IMR-90 (cell line): Measurements from ENCODE around the gene OR51D1. TPM values are rescaled to one million over a fixed set of nuclear protein-coding genes. Genes with fewer than 3 reads are reported as not detected.

Experiments
- ATAC-seq: fragments of 200-7000 bp; cut with Tn5 transposase; 2 replicates; pipeline ENCODE4 v1.9.1; 2020; ENCODE audit warnings: low read depth, mild to moderate bottlenecking, moderate library complexity
- Bru-seq: library from RNA; stranded (reverse); fragments of 400-500 nt; gene quantifications from one replicate; lab custom pipeline; 2021; lab: Mats Ljungman, UMichigan
- BruChase-seq, 2 experiments: library from RNA; stranded (reverse); fragments of 400-500 nt; gene quantifications; one replicate each; lab custom pipeline; 2021; lab: Mats Ljungman, UMichigan
- BruUV-seq: library from RNA; stranded (reverse); fragments of 400-500 nt; replicated peaks from 2 replicates; lab custom pipeline; 2021; lab: Mats Ljungman, UMichigan
- CTCF ChIA-PET: fragments of 300-600 bp; formaldehyde crosslinking; extraction: SDS; loops from one replicate; lab custom pipeline; 2021; ENCODE audit warnings: antibody characterized with exemption; lab: Yijun Ruan, JAX
- POLR2A ChIA-PET: fragments of 300-600 bp; sonication (Branson Sonifier 250); formaldehyde crosslinking; loops from one replicate; lab custom pipeline; 2022; ENCODE audit warnings: antibody characterized with exemption; ENCODE audit not compliant: unreplicated experiment; lab: Charles Lee
- DNase-seq: peaks from one replicate; pipeline ENCODE4 v3.0.0; 2013
- H2AFZ ChIP-seq: replicated peaks from 2 replicates; pipeline ENCODE3; 2013; ENCODE audit warnings: low read length, mild to moderate bottlenecking; ENCODE audit not compliant: poor library complexity
- H2AK5ac ChIP-seq: 2 replicates; pipeline ENCODE4 v1.6.1; 2013; ENCODE audit warnings: low read depth, low read length, inconsistent platforms
- H2AK9ac ChIP-seq: replicated peaks from 2 replicates; pipeline ENCODE3; 2013; ENCODE audit warnings: mild to moderate bottlenecking, low read depth, low read length, moderate library complexity; ENCODE audit not compliant: poor library complexity
- H2BK120ac ChIP-seq: 2 replicates; pipeline ENCODE4 v1.6.1; 2013; ENCODE audit warnings: low read depth, low read length, inconsistent platforms
- H2BK15ac ChIP-seq: 3 replicates; pipeline ENCODE4 v1.6.1; 2013; ENCODE audit warnings: low read depth, low read length, inconsistent platforms
- H2BK20ac ChIP-seq: 2 replicates; pipeline ENCODE4 v1.6.1; 2013; ENCODE audit warnings: low read depth, mild to moderate bottlenecking, inconsistent platforms, low read length, moderate library complexity
- H2BK5ac ChIP-seq: 2 replicates; pipeline ENCODE4 v1.6.1; 2013; ENCODE audit warnings: mild to moderate bottlenecking, low read depth, low read length, inconsistent platforms; ENCODE audit not compliant: poor library complexity, severe bottlenecking
- H3K14ac ChIP-seq: replicated peaks from 2 replicates; pipeline ENCODE4 v1.6.1; 2013; ENCODE audit warnings: low read depth, low read length, inconsistent platforms
- H3K18ac ChIP-seq: 2 replicates; pipeline ENCODE4 v1.6.1; 2013; ENCODE audit warnings: low read depth, low read length, control low read depth
- H3K23ac ChIP-seq: 2 replicates; pipeline ENCODE4 v1.6.1; 2013; ENCODE audit warnings: low read depth, low read length, inconsistent platforms
- H3K27ac ChIP-seq: 2 replicates; pipeline ENCODE4 v1.5.1; 2013; ENCODE audit warnings: mild to moderate bottlenecking, control low read depth, low read length; ENCODE audit not compliant: insufficient read depth
- H3K27me3 ChIP-seq: 2 replicates; pipeline ENCODE4 v1.6.1; 2013; ENCODE audit warnings: low read length; ENCODE audit not compliant: control insufficient read depth, insufficient read depth
- H3K36me3 ChIP-seq: 2 replicates; pipeline ENCODE4 v1.6.1; 2013; ENCODE audit warnings: low read length, mixed read lengths; ENCODE audit not compliant: control insufficient read depth, insufficient read depth
- H3K4ac ChIP-seq: 2 replicates; pipeline ENCODE4 v1.6.1; 2013; ENCODE audit warnings: low read depth, low read length, inconsistent platforms
- H3K4me1 ChIP-seq: 2 replicates; pipeline ENCODE4 v1.6.1; 2013; ENCODE audit warnings: low read length, mixed read lengths; ENCODE audit not compliant: control insufficient read depth, insufficient read depth
- H3K4me2 ChIP-seq: 2 replicates; pipeline ENCODE4 v1.6.1; 2013; ENCODE audit warnings: low read depth, mild to moderate bottlenecking, control low read depth, low read length, moderate library complexity
- H3K4me3 ChIP-seq: 2 replicates; pipeline ENCODE4 v1.5.1; 2013; ENCODE audit warnings: low read depth, mild to moderate bottlenecking, control low read depth, low read length, moderate library complexity; ENCODE audit not compliant: insufficient read depth
- H3K56ac ChIP-seq: 2 replicates; pipeline ENCODE4 v1.6.1; 2013; ENCODE audit warnings: low read length, inconsistent platforms; ENCODE audit not compliant: insufficient read depth; ENCODE audit errors: extremely low read depth
- H3K79me1 ChIP-seq, 2 experiments: 2 replicates each; pipeline ENCODE4 v1.6.1; 2013; ENCODE audit warnings: low read length in 2 of 2, inconsistent platforms in 1 of 2, low read depth in 1 of 2
- H3K9ac ChIP-seq: 2 replicates; pipeline ENCODE4 v1.6.1; 2013; ENCODE audit warnings: low read depth, low read length, control low read depth
- H3K9me1 ChIP-seq: 2 replicates; pipeline ENCODE4 v1.6.1; 2013; ENCODE audit warnings: low read length, inconsistent platforms; ENCODE audit not compliant: insufficient read depth
- H3K9me3 ChIP-seq: 2 replicates; pipeline ENCODE4 v1.6.1; 2013; ENCODE audit warnings: low read length; ENCODE audit not compliant: control insufficient read depth, insufficient read depth
- H4K20me1 ChIP-seq: 2 replicates; pipeline ENCODE4 v1.6.1; 2013; ENCODE audit warnings: low read length, inconsistent platforms; ENCODE audit not compliant: insufficient read depth
- H4K5ac ChIP-seq: 2 replicates; pipeline ENCODE4 v1.6.1; 2013; ENCODE audit warnings: mild to moderate bottlenecking, low read depth, low read length, control low read depth
- H4K8ac ChIP-seq, 2 experiments: 2 replicates each; pipeline ENCODE4 v1.6.1; 2013; ENCODE audit warnings: low read depth in 2 of 2, low read length in 2 of 2, control low read depth in 1 of 2, inconsistent platforms in 1 of 2
- H4K91ac ChIP-seq: 2 replicates; pipeline ENCODE4 v1.6.1; 2013; ENCODE audit warnings: low read depth, low read length, inconsistent platforms; ENCODE audit not compliant: insufficient read depth
- FOS ChIP-seq: fragments of 150-350 bp; IDR thresholded peaks from 2 replicates; pipeline ENCODE4 v1.6.1; 2016; ENCODE audit warnings: low read depth, low read length
- MAZ ChIP-seq: IDR thresholded peaks from 2 replicates; pipeline ENCODE4 v1.6.1; 2012; ENCODE audit warnings: low read depth, mild to moderate bottlenecking, low read length, improper control_type of control experiment, moderate library complexity, borderline replicate concordance
- MXI1 ChIP-seq: IDR thresholded peaks from 2 replicates; pipeline ENCODE4 v1.6.1; 2012; ENCODE audit warnings: low read depth, mild to moderate bottlenecking, low read length, moderate library complexity, borderline replicate concordance
- POLR2A ChIP-seq: IDR thresholded peaks from 2 replicates; pipeline ENCODE4 v1.6.1; 2012; ENCODE audit warnings: mild to moderate bottlenecking, low read depth, low read length
- RAD21 ChIP-seq: IDR thresholded peaks from 2 replicates; pipeline ENCODE4 v1.6.1; 2012; ENCODE audit warnings: low read length, improper control_type of control experiment
- SMC3 ChIP-seq: fragments of 150-350 bp; IDR thresholded peaks from 2 replicates; pipeline ENCODE4 v1.6.1; 2016; ENCODE audit warnings: low read depth, mild to moderate bottlenecking, antibody characterized with exemption, low read length, moderate library complexity
- WGBS, 2 experiments: methylation state at CpG; one replicate each; pipeline versions ENCODE4 v1.1.5 to v1.1.7; 2013; ENCODE audit warnings: missing lambda C conversion rate in 2 of 2; ENCODE audit not compliant: insufficient read length in 1 of 2; ENCODE audit errors: extremely low coverage in 2 of 2; 5-methylcytosine and 5-hydroxymethylcytosine counted together
- dilution Hi-C: fragments of 300-500 bp; cut with HindIII; formaldehyde crosslinking; loops from one replicate; pipeline ENCODE4 v1.14.3; 2018; ENCODE audit warnings: low sequenced_read_pairs; ENCODE audit not compliant: unreplicated experiment
- in situ Hi-C: fragments of 300-500 bp; cut with MboI; formaldehyde crosslinking; loops from 3 replicates; pipeline ENCODE4 v1.14.3; 2019; ENCODE audit warnings: low sequenced_read_pairs, inconsistent platforms, mixed read lengths
- intact Hi-C: fragments of 100-400 bp; cut with micrococcal nuclease; formaldehyde crosslinking; loops from 2 replicates; pipeline ENCODE4 v1.10.0; 2022
- long read RNA-seq: library from polyadenylated mRNA; unstranded; transcript quantifications from one replicate; pipeline ENCODE4 v2.0.0, GENCODE V29; 2021; ENCODE audit not compliant: unreplicated experiment
- polyA plus RNA-seq, 3 experiments: library from polyadenylated mRNA; depleted of rRNA; stranded (reverse); fragments of >200 nt; gene quantifications; 2 replicates each; pipeline ENCODE4 v1.2.3, GENCODE V29; 2012; ENCODE audit warnings: low replicate concordance in 1 of 3
- total RNA-seq: library from RNA; depleted of rRNA; stranded (reverse); fragments of >200 nt; gene quantifications from 2 replicates; pipeline ENCODE4 v1.2.3, GENCODE V29; 2012; rRNA removed
- TF ChIP-seq, protein P1 (sequence below): conservative IDR thresholded peaks from 2 replicates; pipeline ENCODE4 v1.5.1; 2012; ENCODE audit warnings: mild to moderate bottlenecking, low read depth, low read length, improper control_type of control experiment

Gene OR51D1, protein sequence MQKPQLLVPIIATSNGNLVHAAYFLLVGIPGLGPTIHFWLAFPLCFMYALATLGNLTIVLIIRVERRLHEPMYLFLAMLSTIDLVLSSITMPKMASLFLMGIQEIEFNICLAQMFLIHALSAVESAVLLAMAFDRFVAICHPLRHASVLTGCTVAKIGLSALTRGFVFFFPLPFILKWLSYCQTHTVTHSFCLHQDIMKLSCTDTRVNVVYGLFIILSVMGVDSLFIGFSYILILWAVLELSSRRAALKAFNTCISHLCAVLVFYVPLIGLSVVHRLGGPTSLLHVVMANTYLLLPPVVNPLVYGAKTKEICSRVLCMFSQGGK
- total RNA-seq, result not detected in 2 replicates
- polyA plus RNA-seq (2012; rRNA removed), result not detected in 2 replicates
- polyA plus RNA-seq (2012; cell fraction: cytosol; rRNA removed), result not detected in 2 replicates
- polyA plus RNA-seq (2012; cell fraction: nucleus; rRNA removed; ENCODE audit: low replicate concordance), result not detected in 2 replicates
- not detected for Bru-seq, nascent RNA
- BruChase-seq, experiment 1, labeled RNA remaining after a 6-hour chase, result not detected
- BruChase-seq, experiment 2, labeled RNA remaining after a 2-hour chase, result not detected
- long read RNA-seq, result 0 reads

DNA sequence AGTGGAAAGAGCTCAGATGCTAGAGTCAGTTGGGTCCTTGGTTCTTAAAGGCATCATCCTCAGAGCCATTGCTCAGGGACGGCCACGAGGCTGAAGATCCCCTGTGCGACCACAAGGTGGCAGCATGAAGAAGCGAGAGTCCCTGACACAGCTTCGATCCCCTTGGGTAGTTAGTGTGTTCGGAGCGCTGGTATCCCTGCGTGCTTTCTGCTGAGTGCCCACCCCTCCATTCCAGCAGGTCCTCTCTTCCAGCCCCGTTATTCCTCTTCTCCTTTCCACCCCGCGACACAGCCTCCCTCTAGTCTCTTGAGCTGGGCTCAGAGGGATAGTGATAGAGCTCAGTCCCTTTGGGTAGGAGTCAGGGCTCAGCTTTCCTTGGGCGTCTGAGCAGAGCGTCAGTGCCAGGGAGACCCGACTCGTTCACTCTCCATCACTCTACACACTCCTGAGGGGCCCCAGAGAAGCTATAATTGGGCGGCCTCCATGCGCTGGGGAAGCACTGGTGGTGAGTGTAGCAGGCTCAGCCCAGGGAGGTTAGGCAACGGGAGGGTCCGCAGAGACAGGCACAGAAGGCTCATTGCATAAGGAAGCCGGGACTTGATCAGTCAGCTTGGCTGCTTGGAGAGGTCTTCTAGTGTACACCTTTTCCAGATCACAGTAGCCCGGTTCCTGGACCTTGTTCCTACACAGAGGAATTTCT, at the start of gene OR51D1:
Gene OR51D1 (plus strand): TSS at position 516 of the 700 bp plus-strand sequence. CDS start 2,314 bp downstream, outside the sequence.
- WGBS, 2 experiments, result 28% methylated on average over 5 of the region's 21 CpGs; no CpG with 5 or more reads in 1 of the 2 experiments
- Histone ChIP-seq H2AK5ac (no peak within 1 kb of the TSS; the same call in 1 of the 2 replicates), H3K23ac (peak within 1 kb of the TSS; percentile 15; the same call in 1 of the 2 replicates), H2BK5ac (no peak within 1 kb of the TSS), H3K9me3 (no peaks in the 10 kb centered on the region), H3K4me3 (peak within 1 kb of the TSS; percentile 38), H3K4ac (peak within 1 kb of the TSS; percentile 30; the same call in 1 of the 2 replicates), H3K18ac (no peak within 1 kb of the TSS; the same call in 1 of the 2 replicates), H3K9ac (no peak within 1 kb of the TSS), H2BK20ac (no peak within 1 kb of the TSS), H4K91ac (no peak within 1 kb of the TSS), H3K27me3 (peaks cover 2% of the 10 kb centered on the region; the same call in 1 of the 2 replicates), H4K20me1 (no peaks in the 10 kb centered on the region), H3K9me1 (no peaks in the 10 kb centered on the region), H3K4me2 (peak within 1 kb of the TSS; percentile 94), H4K8ac (no peak within 1 kb of the TSS; a peak in 1 of 4 replicates), H3K56ac (no peak within 1 kb of the TSS), H3K36me3 (no peaks in the 10 kb centered on the region), H4K5ac (no peak within 1 kb of the TSS; the same call in 1 of the 2 replicates), H2BK15ac (no peak within 1 kb of the TSS), H3K27ac (no peak within 1 kb of the TSS), H2AK9ac (peak within 1 kb of the TSS; percentile 42), H3K4me1 (no peaks in the 10 kb centered on the region), H2BK120ac (peak within 1 kb of the TSS; percentile 74; the same call in 1 of the 2 replicates), H3K14ac (peak within 1 kb of the TSS; percentile 65; the same call in 1 of the 2 replicates), H3K79me1 (no peaks in the 10 kb centered on the region), H2AFZ (peak within 1 kb of the TSS; percentile 91)
- ChIA-PET POLR2A (no interaction called here), CTCF (interaction anchor here (0.6 to 2.2 kb wide), 21 partner anchors 10 to 735 kb away, joined by 3 to 14 read pairs (median 4); partner anchors contain the start of gene TRIM68)
- DNase-seq, result peak; percentile 67
- BruUV-seq, result no TSS peak
- in situ Hi-C loops (loop anchor here (5.0 to 10.0 kb wide), 3 partner anchors 185 to 748 kb away; partner anchors contain the start of genes OR51F2, OR51L1 and OR51M1), intact Hi-C loops (loop anchor here (1.0 to 2.0 kb wide), 4 partner anchors 60 to 744 kb away; partner anchors contain the start of gene OR51E2), dilution Hi-C loops (no loop called here)
- TF ChIP-seq FOS, result no peak
- TF ChIP-seq MAZ, result peak; percentile 25; the same call in 1 of the 2 replicates
- TF ChIP-seq RAD21, result peak; percentile 93
- TF ChIP-seq, protein P1, sequence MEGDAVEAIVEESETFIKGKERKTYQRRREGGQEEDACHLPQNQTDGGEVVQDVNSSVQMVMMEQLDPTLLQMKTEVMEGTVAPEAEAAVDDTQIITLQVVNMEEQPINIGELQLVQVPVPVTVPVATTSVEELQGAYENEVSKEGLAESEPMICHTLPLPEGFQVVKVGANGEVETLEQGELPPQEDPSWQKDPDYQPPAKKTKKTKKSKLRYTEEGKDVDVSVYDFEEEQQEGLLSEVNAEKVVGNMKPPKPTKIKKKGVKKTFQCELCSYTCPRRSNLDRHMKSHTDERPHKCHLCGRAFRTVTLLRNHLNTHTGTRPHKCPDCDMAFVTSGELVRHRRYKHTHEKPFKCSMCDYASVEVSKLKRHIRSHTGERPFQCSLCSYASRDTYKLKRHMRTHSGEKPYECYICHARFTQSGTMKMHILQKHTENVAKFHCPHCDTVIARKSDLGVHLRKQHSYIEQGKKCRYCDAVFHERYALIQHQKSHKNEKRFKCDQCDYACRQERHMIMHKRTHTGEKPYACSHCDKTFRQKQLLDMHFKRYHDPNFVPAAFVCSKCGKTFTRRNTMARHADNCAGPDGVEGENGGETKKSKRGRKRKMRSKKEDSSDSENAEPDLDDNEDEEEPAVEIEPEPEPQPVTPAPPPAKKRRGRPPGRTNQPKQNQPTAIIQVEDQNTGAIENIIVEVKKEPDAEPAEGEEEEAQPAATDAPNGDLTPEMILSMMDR, result peak; percentile 88
- TF ChIP-seq SMC3, result peak; percentile 96
- no peak for TF ChIP-seq MXI1
- TF ChIP-seq POLR2A, result no peak
- ATAC-seq, result peak; percentile 99
